NCI-H82 treated with DMSO at 0.1 percent for 48 hours (cell line): ENCODE results near the gene DLK1.

Experiments
- DNase-seq: peaks from one replicate; lab custom pipeline; 2025; ENCODE audit not compliant: unreplicated experiment; lab: John Stamatoyannopoulos, UW

DLK1 gene

GRCh38 chr14:100750762-100751699 lies 24.3 kb downstream of the DLK1 start:
- no peak for DNase-seq

- DNase-seq, result no peak
Observed at GRCh38 chr14:100754020-100754419, 27.3 kb downstream of the DLK1 start.

GRCh38 chr14:100755649-100756048 lies 29.0 kb downstream of the DLK1 start:
- peak; percentile 1 for DNase-seq

GRCh38 chr14:100761481-100761880 lies 34.8 kb downstream of the DLK1 start:
- DNase-seq, result no peak

- DNase-seq, result no peak
Observed at GRCh38 chr14:100762089-100762515, 35.4 kb downstream of the DLK1 start.

GRCh38 chr14:100762901-100763300 lies 36.2 kb downstream of the DLK1 start:
- no peak for DNase-seq

GRCh38 chr14:100764471-100765115 lies 37.9 kb downstream of the DLK1 start:
- DNase-seq, result no peak

GRCh38 chr14:100765296-100765695 lies 38.6 kb downstream of the DLK1 start:
- DNase-seq, result no peak

GRCh38 chr14:100765991-100766390 lies 39.3 kb downstream of the DLK1 start:
- DNase-seq, result no peak

GRCh38 chr14:100767003-100767787 lies 40.5 kb downstream of the DLK1 start:
- no peak for DNase-seq

- DNase-seq, result no peak
Observed at GRCh38 chr14:100767788-100768536, 41.3 kb downstream of the DLK1 start.

GRCh38 chr14:100769035-100769939 lies 42.6 kb downstream of the DLK1 start:
- no peak for DNase-seq

GRCh38 chr14:100770046-100770445 lies 43.4 kb downstream of the DLK1 start:
- DNase-seq, result no peak

GRCh38 chr14:100770605-100771120 lies 44.0 kb downstream of the DLK1 start:
- DNase-seq, result no peak

- no peak for DNase-seq
Observed at GRCh38 chr14:100771121-100771800, 44.6 kb downstream of the DLK1 start.

GRCh38 chr14:100772607-100773165 lies 46.0 kb downstream of the DLK1 start:
- no peak for DNase-seq

GRCh38 chr14:100773331-100774163 lies 46.9 kb downstream of the DLK1 start:
- no peak for DNase-seq

- no peak for DNase-seq
Observed at GRCh38 chr14:100774164-100774537, 47.5 kb downstream of the DLK1 start.
